Liver (tissue), 9 donors: ENCODE measurements around the gene HIVEP3. TPM values are rescaled to one million over a fixed set of nuclear protein-coding genes. Genes with fewer than 3 reads are reported as not detected.
"Not testable (repeated sequence)": the region's sequence is repeated elsewhere in the genome, so short reads cannot be mapped to it uniquely, and the experiment has no call there.

Source experiments
- DNase-seq: peaks from one replicate; pipeline ENCODE4 v3.0.0-alpha.2; 2017; ENCODE audit warnings: low spot score
- H3K27ac ChIP-seq, 2 donors: one replicate each; pipeline ENCODE4 v1.7.0; 2013; ENCODE audit warnings: inconsistent platforms in 2 of 2, low read length in 2 of 2, control low read depth in 1 of 2, low read depth in 1 of 2, mild to moderate bottlenecking in 1 of 2
- H3K27me3 ChIP-seq, 4 donors: one replicate each; pipeline versions ENCODE4 v1.6.1 to v1.7.0; 2013; ENCODE audit warnings: low read length in 3 of 4, inconsistent platforms in 1 of 4, mild to moderate bottlenecking in 1 of 4, moderate library complexity in 1 of 4; ENCODE audit not compliant: control insufficient read depth in 4 of 4, insufficient read depth in 4 of 4
- H3K36me3 ChIP-seq, 4 donors: one replicate each; pipeline versions ENCODE4 v1.6.1 to v1.7.0; 2013; ENCODE audit warnings: low read length in 3 of 4, mild to moderate bottlenecking in 3 of 4, low read depth in 1 of 4, moderate library complexity in 1 of 4; ENCODE audit not compliant: control insufficient read depth in 4 of 4, insufficient read depth in 3 of 4
- H3K4me1 ChIP-seq, 4 donors: one replicate each; pipeline versions ENCODE4 v1.6.1 to v1.7.0; 2013; ENCODE audit warnings: low read length in 3 of 4, mild to moderate bottlenecking in 3 of 4, moderate library complexity in 1 of 4; ENCODE audit not compliant: control insufficient read depth in 4 of 4, insufficient read depth in 4 of 4
- H3K4me3 ChIP-seq, 3 donors: one replicate each; pipeline versions ENCODE4 v1.6.1 to v1.7.0; 2013; ENCODE audit warnings: low read length in 3 of 3, control low read depth in 1 of 3, low read depth in 1 of 3, mild to moderate bottlenecking in 1 of 3
- H3K9ac ChIP-seq, 2 donors: one replicate each; pipeline ENCODE4 v1.7.0; 2013; ENCODE audit warnings: low read length in 2 of 2, mild to moderate bottlenecking in 2 of 2, moderate library complexity in 2 of 2, control low read depth in 1 of 2, low read depth in 1 of 2
- H3K9me3 ChIP-seq, 4 donors: one replicate each; pipeline versions ENCODE4 v1.6.1 to v1.7.0; 2013; ENCODE audit warnings: low read length in 3 of 4; ENCODE audit not compliant: control insufficient read depth in 4 of 4
- CTCF ChIP-seq: fragments of 150-350 bp; IDR thresholded peaks from 2 replicates; pipeline ENCODE4 v1.5.1; 2017; ENCODE audit warnings: improper control_type of control experiment, low read depth, low read length; ENCODE audit not compliant: missing input control
- EGR1 ChIP-seq, 2 donors: IDR thresholded peaks; 2 replicates each; pipeline ENCODE4 v1.6.1; 2016 to 2018; ENCODE audit warnings: antibody characterized with exemption in 2 of 2, low read depth in 2 of 2
- FOXA1 ChIP-seq: IDR thresholded peaks from 2 replicates; pipeline ENCODE4 v1.6.1; 2016; ENCODE audit warnings: antibody characterized with exemption
- GABPA ChIP-seq, 2 donors: IDR thresholded peaks in 1 of 2; conservative IDR thresholded peaks in 1 of 2; 2 replicates each; pipeline ENCODE4 v1.6.1; 2016; ENCODE audit warnings: antibody characterized with exemption in 2 of 2, mild to moderate bottlenecking in 1 of 2, moderate library complexity in 1 of 2
- HNF4G ChIP-seq: IDR thresholded peaks from 2 replicates; pipeline ENCODE4 v1.6.1; 2016; ENCODE audit warnings: antibody characterized with exemption
- JUND ChIP-seq, 2 donors: IDR thresholded peaks; 2 replicates each; pipeline ENCODE4 v1.6.1; 2016; ENCODE audit warnings: antibody characterized with exemption in 2 of 2
- MAX ChIP-seq: IDR thresholded peaks from 2 replicates; pipeline ENCODE4 v1.6.1; 2016; ENCODE audit warnings: antibody characterized with exemption
- RAD21 ChIP-seq, 2 donors: IDR thresholded peaks; 2 replicates each; pipeline ENCODE4 v1.6.1; 2016; ENCODE audit warnings: antibody characterized with exemption in 2 of 2, mild to moderate bottlenecking in 2 of 2
- REST ChIP-seq: IDR thresholded peaks from 2 replicates; pipeline ENCODE4 v1.6.1; 2016; ENCODE audit warnings: antibody characterized with exemption, mild to moderate bottlenecking
- RXRA ChIP-seq, 2 donors: IDR thresholded peaks; 2 replicates each; pipeline ENCODE4 v1.6.1; 2017 to 2018; ENCODE audit warnings: antibody characterized with exemption in 2 of 2, mild to moderate bottlenecking in 1 of 2
- SP1 ChIP-seq: IDR thresholded peaks from 2 replicates; pipeline ENCODE4 v1.6.1; 2018; ENCODE audit warnings: antibody characterized with exemption, mild to moderate bottlenecking
- TAF1 ChIP-seq: conservative IDR thresholded peaks from 2 replicates; pipeline ENCODE4 v1.6.1; 2016; ENCODE audit warnings: antibody characterized with exemption, mild to moderate bottlenecking
- ZBTB33 ChIP-seq: IDR thresholded peaks from 2 replicates; pipeline ENCODE4 v1.6.1; 2016; ENCODE audit warnings: antibody characterized with exemption
- WGBS: extraction: QIAGEN DNeasy Blood & Tissue Kit; methylation state at CpG from one replicate; pipeline ENCODE4 v1.1.7; 2013; 5-methylcytosine and 5-hydroxymethylcytosine counted together
- polyA plus RNA-seq, 2 donors: library from polyadenylated mRNA; stranded (reverse) in 1 of 2; unstranded in 1 of 2; fragments of 200-250 nt in 1 of 2; fragments of >200 nt in 1 of 2; fragmentation: Nextera tagmentation in 1 of 2; extraction: Ambion mirVana in 1 of 2; gene quantifications; one replicate each; pipeline versions ENCODE4 v1.2.1 to v1.2.3, GENCODE V29; 2013 to 2015
- total RNA-seq, 2 donors: library from RNA; depleted of rRNA; stranded (reverse); fragments of >200 nt; gene quantifications; one replicate each; pipeline ENCODE4 v1.2.3, GENCODE V29; 2014
- donor health status: healthy.
- donor health status: healthy.
- donor health status: healthy.
- donor health status: healthy.
- donor health status: healthy.

Gene HIVEP3
- total and polyA plus RNA-seq, 4 donors, result 0.93 to 1.6 (median 1.4) TPM

- no peaks in the 10 kb centered on the region for H3K9me3 ChIP-seq
- no peak overlapping the region for H3K9ac ChIP-seq
- no peak for DNase-seq
- peaks cover 4 to 27% (median 14%) of the 10 kb centered on the region in 4 donors for H3K4me1 ChIP-seq
- WGBS, result 90% methylated on average over 1 of the region's 1 CpG
- no peaks in the 10 kb centered on the region for H3K27me3 ChIP-seq
- H3K36me3 ChIP-seq, result no peaks in the 10 kb centered on the region
- H3K4me3 ChIP-seq, result no peak overlapping the region
- TF ChIP-seq TAF1 (no peak), EGR1 (IDR thresholded peaks at IDR 0.05; ENCODE audit: low read depth in 2 of 2) (no peak), MAX (no peak), RAD21 (IDR thresholded peaks at IDR 0.05) (no peak)
- H3K27ac ChIP-seq, result no peak overlapping the region
These were observed 7.0 kb upstream of the HIVEP3 start for GRCh38 chr1:41925712-41926111.

GRCh38 chr1:41924911-41925310 lies 6.2 kb upstream of the HIVEP3 start:
- Histone ChIP-seq H3K9me3 (no peaks in the 10 kb centered on the region), H3K27ac (no peak overlapping the region), H3K36me3 (no peaks in the 10 kb centered on the region), H3K27me3 (no peaks in the 10 kb centered on the region), H3K4me1 (peaks cover 4 to 25% (median 14%) of the 10 kb centered on the region in 4 donors), H3K9ac (no peak overlapping the region), H3K4me3 (no peak overlapping the region)
- 70% methylated on average over 2 of the region's 2 CpGs for WGBS
- TF ChIP-seq RAD21 (IDR thresholded peaks at IDR 0.05) (no peak), RXRA (IDR thresholded peaks at IDR 0.05) (no peak), MAX (no peak), REST (no peak), ZBTB33 (no peak), CTCF (no peak), GABPA (IDR thresholded peaks at IDR 0.05 in 1 of 2, conservative IDR thresholded peaks at IDR 0.05 in 1 of 2) (no peak), FOXA1 (no peak), SP1 (no peak), JUND (IDR thresholded peaks at IDR 0.05) (no peak), HNF4G (no peak), TAF1 (no peak)
- no peak for DNase-seq

- H3K9ac ChIP-seq, DNase-seq, H3K27ac ChIP-seq, H3K36me3 ChIP-seq, H3K9me3 ChIP-seq, H3K27me3 ChIP-seq, H3K4me3 ChIP-seq: not testable (repeated sequence)
- 98% methylated on average over 2 of the region's 2 CpGs for WGBS
- H3K4me1 ChIP-seq, result peaks cover 5 to 26% (median 19%) of the 10 kb centered on the region in 4 donors
These were observed 2.5 kb upstream of the HIVEP3 start for GRCh38 chr1:41921271-41921670.
